ENCODE results near the gene HEXD. TPM values are rescaled to one million over a fixed set of nuclear protein-coding genes. Genes with fewer than 3 reads are reported as not detected.

HEXD gene
- total RNA-seq, 2 experiments from 2014 or later: 87.9 to 93.2 TPM

DNA sequence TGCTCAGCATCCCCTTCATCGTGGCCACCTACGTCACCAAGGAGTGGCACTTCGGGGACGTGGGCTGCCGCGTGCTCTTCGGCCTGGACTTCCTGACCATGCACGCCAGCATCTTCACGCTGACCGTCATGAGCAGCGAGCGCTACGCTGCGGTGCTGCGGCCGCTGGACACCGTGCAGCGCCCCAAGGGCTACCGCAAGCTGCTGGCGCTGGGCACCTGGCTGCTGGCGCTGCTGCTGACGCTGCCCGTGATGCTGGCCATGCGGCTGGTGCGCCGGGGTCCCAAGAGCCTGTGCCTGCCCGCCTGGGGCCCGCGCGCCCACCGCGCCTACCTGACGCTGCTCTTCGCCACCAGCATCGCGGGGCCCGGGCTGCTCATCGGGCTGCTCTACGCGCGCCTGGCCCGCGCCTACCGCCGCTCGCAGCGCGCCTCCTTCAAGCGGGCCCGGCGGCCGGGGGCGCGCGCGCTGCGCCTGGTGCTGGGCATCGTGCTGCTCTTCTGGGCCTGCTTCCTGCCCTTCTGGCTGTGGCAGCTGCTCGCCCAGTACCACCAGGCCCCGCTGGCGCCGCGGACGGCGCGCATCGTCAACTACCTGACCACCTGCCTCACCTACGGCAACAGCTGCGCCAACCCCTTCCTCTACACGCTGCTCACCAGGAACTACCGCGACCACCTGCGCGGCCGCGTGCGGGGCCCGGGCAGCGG is 43.4 kb upstream of the HEXD start:
- Histone ChIP-seq H4K20me1 (ENCODE audit: insufficient read depth, low read length) (no peaks in the 10 kb centered on the region), H3K4me1 (ENCODE audit: insufficient read depth, low read length, poor library complexity, severe bottlenecking) (peaks cover 28% of the 10 kb centered on the region), H3K79me2 (ENCODE audit: insufficient read depth, low read depth, low read length) (no peaks in the 10 kb centered on the region), H3K36me3 (ENCODE audit: insufficient read depth, low read length) (no peaks in the 10 kb centered on the region), H2AFZ (ENCODE audit: low read length) (no peak overlapping the region), H3K4me3 (ENCODE audit: low read depth, low read length, poor library complexity, severe bottlenecking) (no peak overlapping the region), H3K4me2 (ENCODE audit: low read length) (no peak overlapping the region), H3K9me2 (ENCODE audit: insufficient read depth, low read length) (no peaks in the 10 kb centered on the region), H3K9me3 (ENCODE audit: low read length) (no peaks in the 10 kb centered on the region), H3K27ac (ENCODE audit: low read depth, low read length, poor library complexity, severe bottlenecking) (no peak overlapping the region)
- TF ChIP-seq CTCF (conservative IDR thresholded peaks at IDR 0.05; ENCODE audit: low read length) (no peak), EZH2phosphoT487 (IDR thresholded peaks at IDR 0.05; ENCODE audit: borderline replicate concordance, low read depth, low read length) (no peak)
- POLR2A ChIA-PET: interaction anchor here (0.6 kb wide), 1 partner anchor 27 kb away, joined by 5 read pairs; no protein-coding TSS in a partner anchor
- DNase-seq (ENCODE audit: low spot score): no peak
- intact Hi-C loops (cut with micrococcal nuclease; ENCODE audit: unreplicated experiment): no loop called here
- CTCF ChIA-PET (ENCODE audit: unreplicated experiment): no interaction called here
- BruUV-seq (replicated peaks): no TSS peak

DNA sequence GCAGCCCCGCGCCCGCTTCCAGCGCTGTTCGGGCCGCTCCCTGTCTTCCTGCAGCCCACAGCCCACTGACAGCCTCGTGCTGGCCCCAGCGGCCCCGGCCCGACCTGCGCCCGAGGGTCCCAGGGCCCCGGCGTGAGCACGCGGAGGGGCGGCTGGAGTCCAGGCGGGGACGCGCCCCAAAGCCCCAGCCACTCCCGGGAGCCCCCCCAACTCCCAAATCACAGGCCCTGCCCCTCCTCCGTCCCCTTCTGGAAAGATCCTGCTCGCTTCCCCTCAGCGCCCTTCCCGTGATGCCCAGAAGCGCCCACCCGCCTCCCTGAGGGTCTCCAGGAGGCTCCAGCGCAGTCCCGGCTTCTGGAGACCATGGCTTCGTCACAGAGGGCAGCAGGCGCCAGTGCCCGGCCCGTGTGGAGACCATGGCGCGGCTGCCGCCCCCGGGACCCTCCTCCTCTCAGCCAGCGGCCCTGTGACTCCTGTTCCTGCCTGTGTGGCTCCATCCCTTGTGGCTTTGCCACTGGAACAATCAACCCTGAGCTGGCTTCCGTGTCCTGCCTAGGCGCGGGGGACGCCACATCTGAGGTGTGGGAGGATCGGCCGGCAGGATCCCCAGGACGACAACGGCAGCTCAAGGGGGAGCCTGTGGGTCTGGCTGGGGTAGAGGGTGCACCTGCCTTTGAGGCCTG is 42.6 kb upstream of the HEXD start:
- Histone ChIP-seq H2AFZ (ENCODE audit: low read length) (no peak overlapping the region), H3K9me3 (ENCODE audit: low read length) (no peaks in the 10 kb centered on the region), H3K4me2 (ENCODE audit: low read length) (no peak overlapping the region), H3K27ac (ENCODE audit: low read depth, low read length, poor library complexity, severe bottlenecking) (no peak overlapping the region), H3K36me3 (ENCODE audit: insufficient read depth, low read length) (no peaks in the 10 kb centered on the region), H3K79me2 (ENCODE audit: insufficient read depth, low read depth, low read length) (no peaks in the 10 kb centered on the region), H3K4me3 (ENCODE audit: low read depth, low read length, poor library complexity, severe bottlenecking) (no peak overlapping the region), H3K9me2 (ENCODE audit: insufficient read depth, low read length) (no peaks in the 10 kb centered on the region), H3K4me1 (ENCODE audit: insufficient read depth, low read length, poor library complexity, severe bottlenecking) (peaks cover 23% of the 10 kb centered on the region), H4K20me1 (ENCODE audit: insufficient read depth, low read length) (no peaks in the 10 kb centered on the region)
- DNase-seq (ENCODE audit: low spot score): no peak
- TF ChIP-seq CTCF (conservative IDR thresholded peaks at IDR 0.05; ENCODE audit: low read length): no peak
- no TSS peak for BruUV-seq (replicated peaks)
- ChIA-PET CTCF (ENCODE audit: unreplicated experiment) (no interaction called here), POLR2A (interaction anchor here (0.6 kb wide), 1 partner anchor 26 kb away, joined by 5 read pairs; no protein-coding TSS in a partner anchor)
- intact Hi-C loops (cut with micrococcal nuclease; ENCODE audit: unreplicated experiment): no loop called here
